A673 (cell line): ENCODE measurements around the gene CHDH. TPM values are rescaled to one million over a fixed set of nuclear protein-coding genes. Genes with fewer than 3 reads are reported as not detected.

Experiments used
- BruUV-seq: library from RNA; stranded (reverse); fragments of 400-500 nt; replicated peaks from 2 replicates; lab custom pipeline; 2021; lab: Mats Ljungman, UMichigan
- CTCF ChIA-PET: fragments of 300-600 bp; sonication (Branson Sonifier 250); formaldehyde crosslinking; loops from one replicate; lab custom pipeline; 2022; ENCODE audit warnings: antibody characterized with exemption; lab: Charles Lee
- POLR2A ChIA-PET: fragments of 300-600 bp; sonication (Branson Sonifier 250); formaldehyde crosslinking; loops from one replicate; lab custom pipeline; 2022; ENCODE audit warnings: antibody characterized with exemption; ENCODE audit not compliant: low non-redundant PET; lab: Charles Lee
- DNase-seq: peaks from one replicate; pipeline ENCODE4 v3.0.0-alpha.2; 2015; ENCODE audit warnings: low spot score
- H3K27ac ChIP-seq: fragments of 200-600 bp; sonication (generic); 2 replicates; pipeline ENCODE4 v1.5.1; 2016; ENCODE audit warnings: mixed run types, low read depth, mild to moderate bottlenecking, mixed read lengths, antibody characterized with exemption, low read length; ENCODE audit not compliant: poor library complexity, severe bottlenecking
- H3K27me3 ChIP-seq: fragments of 200-600 bp; sonication (generic); replicated peaks from 2 replicates; pipeline ENCODE4 v1.6.1; 2017; ENCODE audit warnings: mixed run types, low read depth, mild to moderate bottlenecking, mixed read lengths, antibody characterized with exemption, low read length; ENCODE audit not compliant: insufficient read depth, poor library complexity
- H3K36me3 ChIP-seq: fragments of 200-600 bp; sonication (generic); 2 replicates; pipeline ENCODE4 v1.6.1; 2016; ENCODE audit warnings: mixed run types, mild to moderate bottlenecking, mixed read lengths, antibody characterized with exemption, low read length; ENCODE audit not compliant: insufficient read depth, poor library complexity, severe bottlenecking
- H3K4me1 ChIP-seq: fragments of 200-600 bp; sonication (generic); 2 replicates; pipeline ENCODE4 v1.6.1; 2017; ENCODE audit warnings: mixed run types, mild to moderate bottlenecking, mixed read lengths, antibody characterized with exemption, low read length; ENCODE audit not compliant: insufficient read depth, poor library complexity, severe bottlenecking
- H3K4me3 ChIP-seq: fragments of 200-600 bp; sonication (generic); 2 replicates; pipeline ENCODE4 v1.5.1; 2016; ENCODE audit warnings: low read depth, mixed run types, mild to moderate bottlenecking, mixed read lengths, low read length; ENCODE audit not compliant: poor library complexity, severe bottlenecking
- H3K9me3 ChIP-seq: fragments of 200-600 bp; sonication (generic); 2 replicates; pipeline ENCODE4 v1.6.1; 2016; ENCODE audit warnings: mixed run types, low read depth, mild to moderate bottlenecking, mixed read lengths, antibody characterized with exemption, low read length; ENCODE audit not compliant: poor library complexity, severe bottlenecking
- CTCF ChIP-seq: fragments of 300-800, 200-600 bp; sonication (generic); conservative IDR thresholded peaks from 2 replicates; pipeline ENCODE4 v1.5.1; 2017; ENCODE audit warnings: low read depth, mild to moderate bottlenecking, antibody characterized with exemption, low read length, moderate library complexity, mixed read lengths
- EZH2 ChIP-seq: fragments of 200-600 bp; sonication (generic); IDR thresholded peaks from 2 replicates; pipeline ENCODE4 v1.6.1; 2017; ENCODE audit warnings: borderline replicate concordance, low read depth, mild to moderate bottlenecking, mixed read lengths, antibody characterized with exemption, low read length; ENCODE audit not compliant: poor library complexity, severe bottlenecking
- intact Hi-C: fragments of 100-400 bp; cut with micrococcal nuclease; formaldehyde crosslinking; loops from one replicate; pipeline ENCODE4 v1.10.0; 2022; ENCODE audit not compliant: unreplicated experiment
- total RNA-seq: library from RNA; stranded (reverse); gene quantifications from 2 replicates; pipeline ENCODE4 v1.2.3, GENCODE V29; 2021

CHDH gene
- total RNA-seq, 1 experiment from 2014 or later, result not detected

GRCh38 chr3:53815651-53816050 is 30.6 kb downstream of the CHDH start:
- DNase-seq, result no peak
- Histone ChIP-seq H3K4me1 (no peaks in the 10 kb centered on the region), H3K36me3 (no peaks in the 10 kb centered on the region), H3K4me3 (no peak overlapping the region), H3K9me3 (no peaks in the 10 kb centered on the region), H3K27ac (no peak overlapping the region), H3K27me3 (no peaks in the 10 kb centered on the region)
- no TSS peak for BruUV-seq
- CTCF ChIA-PET, result no interaction called here
- POLR2A ChIA-PET, result interaction anchor here (0.6 kb wide), 1 partner anchor 73 kb away, joined by 3 read pairs; no protein-coding TSS in a partner anchor
- TF ChIP-seq EZH2 (no peak), CTCF (no peak)
- intact Hi-C loops, result no loop called here

GRCh38 chr3:53815067-53815466 is 31.2 kb downstream of the CHDH start:
- Histone ChIP-seq H3K4me1 (no peaks in the 10 kb centered on the region), H3K4me3 (no peak overlapping the region), H3K27ac (no peak overlapping the region), H3K36me3 (no peaks in the 10 kb centered on the region), H3K27me3 (no peaks in the 10 kb centered on the region), H3K9me3 (no peaks in the 10 kb centered on the region)
- BruUV-seq, result no TSS peak
- ChIA-PET CTCF (no interaction called here), POLR2A (no interaction called here)
- no peak for TF ChIP-seq EZH2
- TF ChIP-seq CTCF, result no peak
- intact Hi-C loops, result no loop called here
- no peak for DNase-seq

GRCh38 chr3:53813876-53814275 is 32.3 kb downstream of the CHDH start:
- no peak overlapping the region for H3K27ac ChIP-seq
- no peaks in the 10 kb centered on the region for H3K4me1 ChIP-seq
- no peaks in the 10 kb centered on the region for H3K9me3 ChIP-seq
- H3K27me3 ChIP-seq, result no peaks in the 10 kb centered on the region
- CTCF ChIA-PET, result no interaction called here
- H3K4me3 ChIP-seq, result no peak overlapping the region
- BruUV-seq, result no TSS peak
- no peaks in the 10 kb centered on the region for H3K36me3 ChIP-seq
- TF ChIP-seq CTCF (no peak), EZH2 (no peak)
- DNase-seq, result no peak
- POLR2A ChIA-PET, result no interaction called here
- intact Hi-C loops, result no loop called here
